HEK293T (cell line): Measurements from ENCODE around the gene ARID1B.

Source experiments
- CTCF ChIA-PET: fragments of 350-600 bp; formaldehyde crosslinking; extraction: SDS; loops from one replicate; lab custom pipeline; 2021; ENCODE audit warnings: antibody characterized with exemption, inconsistent platforms; lab: Yijun Ruan, JAX
- POLR2A ChIA-PET: fragments of 350-600 bp; formaldehyde crosslinking; extraction: SDS; loops from one replicate; lab custom pipeline; 2020; ENCODE audit warnings: antibody characterized with exemption, inconsistent platforms; lab: Yijun Ruan, JAX
- DNase-seq: peaks from one replicate; pipeline ENCODE4 v3.0.0; 2012; ENCODE audit warnings: mixed read lengths; ENCODE audit errors: extremely low spot score
- ARNT ChIP-seq: fragments of 450-650 bp; IDR thresholded peaks from 2 replicates; pipeline ENCODE4 v1.6.1; 2017; ENCODE audit warnings: mild to moderate bottlenecking
- BHLHE40 ChIP-seq: fragments of 450-650 bp; IDR thresholded peaks from 2 replicates; pipeline ENCODE4 v1.6.1; 2016; ENCODE audit warnings: mild to moderate bottlenecking, moderate library complexity, borderline replicate concordance
- CTBP1 ChIP-seq: fragments of 450-650 bp; IDR thresholded peaks from 2 replicates; pipeline ENCODE4 v1.6.1; 2016; ENCODE audit warnings: borderline replicate concordance
- ELF4 ChIP-seq: fragments of 450-650 bp; IDR thresholded peaks from 2 replicates; pipeline ENCODE4 v1.6.1; 2017; ENCODE audit warnings: antibody characterized with exemption
- FOXA1 ChIP-seq: fragments of 450-650 bp; IDR thresholded peaks from 2 replicates; pipeline ENCODE4 v1.6.1; 2016; ENCODE audit warnings: mild to moderate bottlenecking
- FOXK2 ChIP-seq: fragments of 450-650 bp; IDR thresholded peaks from 2 replicates; pipeline ENCODE4 v1.6.1; 2016; ENCODE audit warnings: mild to moderate bottlenecking
- FOXM1 ChIP-seq: fragments of 450-650 bp; IDR thresholded peaks from 2 replicates; pipeline ENCODE4 v1.6.1; 2017; ENCODE audit warnings: mild to moderate bottlenecking, borderline replicate concordance
- HDGF ChIP-seq: fragments of 450-650 bp; IDR thresholded peaks from 2 replicates; pipeline ENCODE4 v1.6.1; 2017; ENCODE audit warnings: antibody characterized with exemption, borderline replicate concordance
- L3MBTL2 ChIP-seq: fragments of 450-650 bp; conservative IDR thresholded peaks from 2 replicates; pipeline ENCODE4 v1.6.1; 2016; ENCODE audit warnings: mild to moderate bottlenecking
- LEF1 ChIP-seq: fragments of 450-650 bp; IDR thresholded peaks from 2 replicates; pipeline ENCODE4 v1.6.1; 2017; ENCODE audit warnings: mild to moderate bottlenecking, borderline replicate concordance
- NFRKB ChIP-seq: fragments of 450-650 bp; IDR thresholded peaks from 2 replicates; pipeline ENCODE4 v1.6.1; 2016; ENCODE audit warnings: mild to moderate bottlenecking, moderate library complexity
- PKNOX1 ChIP-seq: fragments of 450-650 bp; IDR thresholded peaks from 2 replicates; pipeline ENCODE4 v1.6.1; 2016
- SP1 ChIP-seq: fragments of 450-650 bp; IDR thresholded peaks from 2 replicates; pipeline ENCODE4 v1.6.1; 2017
- SUZ12 ChIP-seq: fragments of 450-650 bp; IDR thresholded peaks from 2 replicates; pipeline ENCODE4 v1.6.1; 2016; ENCODE audit warnings: mild to moderate bottlenecking
- TARDBP ChIP-seq: fragments of 450-650 bp; IDR thresholded peaks from 2 replicates; pipeline ENCODE4 v1.6.1; 2016
- ZNF384 ChIP-seq: fragments of 450-650 bp; IDR thresholded peaks from 2 replicates; pipeline ENCODE4 v1.6.1; 2016

Gene ARID1B

GRCh38 chr6:157251586-157252247, 474.5 kb downstream of the ARID1B start:
- no peak for DNase-seq
- TF ChIP-seq L3MBTL2 (no peak), ARNT (no peak), HDGF (no peak), BHLHE40 (no peak), LEF1 (no peak)
- CTCF ChIA-PET: no interaction called here
- POLR2A ChIA-PET: no interaction called here

GRCh38 chr6:157253017-157253416, 475.8 kb downstream of the ARID1B start:
- TF ChIP-seq SP1 (no peak), FOXM1 (no peak), L3MBTL2 (no peak), ZNF384 (no peak), SUZ12 (no peak), ARNT (no peak), FOXA1 (no peak), LEF1 (no peak)
- POLR2A ChIA-PET: no interaction called here
- DNase-seq: no peak
- CTCF ChIA-PET: no interaction called here

- CTCF ChIA-PET: no interaction called here
- no peak for TF ChIP-seq PKNOX1
- TF ChIP-seq HDGF: no peak
- TF ChIP-seq ZNF384: no peak
- TF ChIP-seq BHLHE40: no peak
- TF ChIP-seq SP1: no peak
- no peak for TF ChIP-seq FOXK2
- TF ChIP-seq LEF1: no peak
- TF ChIP-seq FOXM1: no peak
- TF ChIP-seq L3MBTL2: no peak
- no peak for TF ChIP-seq ELF4
- TF ChIP-seq TARDBP: no peak
- TF ChIP-seq SUZ12: no peak
- TF ChIP-seq NFRKB: no peak
- TF ChIP-seq FOXA1: no peak
- no peak for TF ChIP-seq CTBP1
- TF ChIP-seq ARNT: no peak
- DNase-seq: no peak
- POLR2A ChIA-PET: no interaction called here
Measured at GRCh38 chr6:157253699-157254098, 476.5 kb downstream of the ARID1B start.

GRCh38 chr6:157254538-157254937, 477.4 kb downstream of the ARID1B start:
- DNase-seq: no peak
- no peak for TF ChIP-seq FOXK2
- TF ChIP-seq ZNF384: no peak
- TF ChIP-seq L3MBTL2: no peak
- TF ChIP-seq SUZ12: no peak
- TF ChIP-seq FOXM1: no peak
- no peak for TF ChIP-seq SP1
- TF ChIP-seq CTBP1: no peak
- TF ChIP-seq NFRKB: no peak
- no peak for TF ChIP-seq LEF1
- TF ChIP-seq HDGF: no peak
- no peak for TF ChIP-seq PKNOX1
- no peak for TF ChIP-seq TARDBP
- no peak for TF ChIP-seq FOXA1
- ChIA-PET POLR2A (no interaction called here), CTCF (no interaction called here)

- POLR2A ChIA-PET: interaction anchor here (0.6 kb wide), 1 partner anchor 36 kb away, joined by 3 read pairs; no protein-coding TSS in a partner anchor
- TF ChIP-seq NFRKB (no peak), BHLHE40 (no peak), ARNT (no peak), HDGF (no peak), SUZ12 (no peak), FOXM1 (no peak), LEF1 (no peak), SP1 (no peak), TARDBP (no peak), CTBP1 (no peak), ELF4 (no peak), FOXA1 (no peak), FOXK2 (no peak), PKNOX1 (no peak), L3MBTL2 (no peak), ZNF384 (no peak)
- no peak for DNase-seq
- CTCF ChIA-PET: no interaction called here
Measured at GRCh38 chr6:157255079-157255478, 477.9 kb downstream of the ARID1B start.

GRCh38 chr6:157258878-157259277, 481.7 kb downstream of the ARID1B start:
- ChIA-PET POLR2A (no interaction called here), CTCF (no interaction called here)
- DNase-seq: no peak

More at GRCh38 chr6:157258878-157259277, 481.7 kb downstream of the ARID1B start:
- no peak for TF ChIP-seq TARDBP
- no peak for TF ChIP-seq NFRKB
- no peak for TF ChIP-seq CTBP1
- no peak for TF ChIP-seq FOXA1
